B cell (primary cell): ENCODE data around the gene CRY2.

Experiments used
- EZH2 ChIP-seq: IDR thresholded peaks from 2 replicates; pipeline ENCODE4 v1.6.1; 2012; ENCODE audit warnings: borderline replicate concordance, low read depth, mild to moderate bottlenecking, moderate library complexity, low read length; ENCODE audit not compliant: insufficient read depth, poor library complexity, severe bottlenecking
- TF ChIP-seq, protein P1 (sequence below): fragments of 200-600 bp; IDR thresholded peaks from one replicate; pipeline ENCODE4 v1.8.0; 2022; ENCODE audit warnings: antibody characterized with exemption, mild to moderate bottlenecking

- TF ChIP-seq, protein P1, sequence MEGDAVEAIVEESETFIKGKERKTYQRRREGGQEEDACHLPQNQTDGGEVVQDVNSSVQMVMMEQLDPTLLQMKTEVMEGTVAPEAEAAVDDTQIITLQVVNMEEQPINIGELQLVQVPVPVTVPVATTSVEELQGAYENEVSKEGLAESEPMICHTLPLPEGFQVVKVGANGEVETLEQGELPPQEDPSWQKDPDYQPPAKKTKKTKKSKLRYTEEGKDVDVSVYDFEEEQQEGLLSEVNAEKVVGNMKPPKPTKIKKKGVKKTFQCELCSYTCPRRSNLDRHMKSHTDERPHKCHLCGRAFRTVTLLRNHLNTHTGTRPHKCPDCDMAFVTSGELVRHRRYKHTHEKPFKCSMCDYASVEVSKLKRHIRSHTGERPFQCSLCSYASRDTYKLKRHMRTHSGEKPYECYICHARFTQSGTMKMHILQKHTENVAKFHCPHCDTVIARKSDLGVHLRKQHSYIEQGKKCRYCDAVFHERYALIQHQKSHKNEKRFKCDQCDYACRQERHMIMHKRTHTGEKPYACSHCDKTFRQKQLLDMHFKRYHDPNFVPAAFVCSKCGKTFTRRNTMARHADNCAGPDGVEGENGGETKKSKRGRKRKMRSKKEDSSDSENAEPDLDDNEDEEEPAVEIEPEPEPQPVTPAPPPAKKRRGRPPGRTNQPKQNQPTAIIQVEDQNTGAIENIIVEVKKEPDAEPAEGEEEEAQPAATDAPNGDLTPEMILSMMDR: no peak
- TF ChIP-seq EZH2: no peak
Measured at GRCh38 chr11:45915446-45915845, 68.2 kb downstream of the CRY2 start.
